GM21390 (cell line): Measurements from ENCODE around the gene EREG.

Experiments
- ATAC-seq: cut with Tn5 transposase; IDR thresholded peaks from one replicate; pipeline ENCODE4 v1.9.1; 2021; ENCODE audit not compliant: unreplicated experiment

EREG gene, protein sequence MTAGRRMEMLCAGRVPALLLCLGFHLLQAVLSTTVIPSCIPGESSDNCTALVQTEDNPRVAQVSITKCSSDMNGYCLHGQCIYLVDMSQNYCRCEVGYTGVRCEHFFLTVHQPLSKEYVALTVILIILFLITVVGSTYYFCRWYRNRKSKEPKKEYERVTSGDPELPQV

DNA sequence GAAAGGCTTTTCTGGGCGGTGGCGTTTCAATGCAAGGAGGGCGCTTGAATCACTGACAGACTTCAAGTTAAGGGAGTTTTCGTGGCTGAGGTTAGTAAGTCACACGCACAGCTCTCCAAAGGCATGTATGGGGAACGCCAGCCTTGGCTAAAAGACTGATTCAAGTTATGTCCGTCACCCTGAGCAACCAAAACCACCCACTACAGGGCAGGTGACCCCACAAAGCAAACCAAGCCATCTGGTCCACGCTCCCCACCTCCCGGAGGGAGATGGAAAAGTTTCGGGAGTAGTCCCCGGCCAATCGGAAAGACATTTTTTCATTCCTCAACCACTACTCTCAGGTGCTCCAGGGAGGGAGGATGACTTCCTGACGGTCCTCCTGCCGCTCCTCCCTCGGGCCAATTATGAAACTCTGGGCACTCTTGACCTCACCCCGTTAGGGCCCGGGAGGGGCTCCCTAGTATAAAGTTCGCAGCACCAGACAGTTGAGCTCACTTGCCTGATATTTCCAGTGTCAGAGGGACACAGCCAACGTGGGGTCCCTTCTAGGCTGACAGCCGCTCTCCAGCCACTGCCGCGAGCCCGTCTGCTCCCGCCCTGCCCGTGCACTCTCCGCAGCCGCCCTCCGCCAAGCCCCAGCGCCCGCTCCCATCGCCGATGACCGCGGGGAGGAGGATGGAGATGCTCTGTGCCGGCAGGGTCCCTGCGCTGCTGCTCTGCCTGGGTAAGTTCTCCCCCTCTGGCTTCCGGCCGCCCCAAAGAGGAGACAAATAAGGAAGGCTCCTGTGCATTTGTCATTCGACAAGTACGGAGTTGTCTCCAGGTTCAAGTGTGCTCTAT lies at the start of gene EREG:
EREG (plus strand) TSS at position 494 of the 840 bp plus-strand sequence; CDS start at position 658, 164 bp downstream.
- peak; percentile 38 for ATAC-seq

DNA sequence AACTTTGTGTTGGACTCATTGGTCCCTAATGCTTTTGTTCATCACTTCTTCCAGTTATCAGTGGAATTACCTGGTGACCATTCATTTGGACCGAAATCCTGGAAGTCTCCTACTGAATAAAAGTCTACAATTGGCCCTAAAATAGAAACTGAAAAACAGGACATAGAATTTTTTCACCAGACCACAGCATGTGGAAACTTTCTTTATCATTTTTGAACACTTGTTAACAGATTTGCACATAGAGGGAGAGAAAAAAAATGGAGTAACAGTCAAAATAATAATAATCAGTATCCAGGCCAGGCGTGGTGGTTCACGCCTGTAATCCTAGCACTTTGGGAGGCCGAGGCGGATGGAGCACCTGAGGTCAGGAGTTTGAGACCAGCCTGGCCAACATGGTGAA lies 49.6 kb upstream of the EREG start:
- ATAC-seq = no peak

DNA sequence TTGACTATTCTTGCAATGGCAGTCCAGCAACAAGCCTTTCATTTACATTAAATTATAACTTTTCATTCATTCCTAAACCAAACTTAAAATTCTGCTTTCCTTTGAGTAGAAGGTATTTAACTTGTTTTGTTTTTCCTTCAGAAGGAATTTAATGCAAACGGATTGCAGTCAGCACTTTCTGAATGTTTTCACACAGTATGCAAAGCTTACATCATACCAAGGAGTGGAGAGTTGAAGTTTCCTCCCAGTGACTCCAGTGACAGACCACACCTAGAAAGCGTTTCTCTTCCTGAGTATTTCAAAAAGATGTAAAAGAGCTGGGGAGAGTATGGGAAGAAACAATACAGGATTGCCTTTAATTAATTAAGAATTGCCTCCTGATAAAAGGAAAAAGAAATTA lies 48.5 kb upstream of the EREG start:
- no peak for ATAC-seq

DNA sequence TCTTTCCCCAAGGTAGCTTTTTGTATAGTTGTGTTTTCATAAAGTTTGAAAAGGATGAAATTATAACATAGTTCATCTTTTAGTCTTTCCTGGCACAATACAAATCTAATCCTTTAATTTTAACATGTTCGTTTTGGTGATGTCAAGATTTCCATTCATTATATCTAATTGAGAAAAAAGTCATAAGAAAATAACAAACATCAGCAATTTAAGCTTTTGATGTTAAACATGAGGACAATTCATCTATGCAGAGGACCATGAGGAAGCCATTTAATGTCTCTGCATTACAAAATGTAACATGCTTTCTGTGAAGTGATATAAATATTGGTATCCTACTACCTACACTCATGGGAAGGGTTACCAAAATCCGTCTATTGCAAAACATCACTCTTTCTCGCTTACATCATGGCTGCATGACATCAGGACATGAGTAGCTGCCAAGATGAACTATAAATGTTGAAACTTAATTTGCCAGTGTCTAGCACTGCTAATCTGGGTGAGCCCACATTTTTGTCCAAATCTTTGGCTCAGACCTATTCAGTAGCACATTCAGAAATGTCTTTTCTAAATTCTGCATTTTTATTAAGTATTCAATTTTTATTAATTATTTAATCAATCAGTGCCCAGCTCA lies 47.2 kb upstream of the EREG start:
- ATAC-seq = no peak

DNA sequence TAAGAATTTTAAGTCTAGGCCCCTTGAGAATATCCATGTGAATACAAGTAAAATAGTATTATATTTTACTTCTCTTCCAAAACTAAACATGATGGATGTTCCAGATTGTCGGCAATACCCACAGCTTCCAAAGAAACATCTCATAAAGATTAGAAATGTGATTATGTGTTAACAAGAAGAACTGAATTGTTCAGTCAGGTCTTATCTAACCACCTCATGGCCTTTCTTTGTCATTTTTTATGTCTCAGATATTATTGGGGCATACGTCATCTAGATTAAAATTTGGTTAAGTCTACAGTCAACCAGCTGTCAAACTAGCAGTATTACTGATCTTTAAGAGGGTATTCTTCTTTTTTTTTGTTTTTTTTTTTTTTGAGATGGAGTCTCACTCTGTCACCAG lies 46.7 kb upstream of the EREG start:
- ATAC-seq = no peak

GRCh38 chr4:74319470-74319869 lies 45.5 kb upstream of the EREG start:
- no peak for ATAC-seq

GRCh38 chr4:74320559-74321118 lies 44.3 kb upstream of the EREG start:
- ATAC-seq = peak; percentile 88

GRCh38 chr4:74322301-74322700 lies 42.6 kb upstream of the EREG start:
- no peak for ATAC-seq

GRCh38 chr4:74323663-74324062 lies 41.3 kb upstream of the EREG start:
- ATAC-seq = no peak

- ATAC-seq = no peak
Measured at GRCh38 chr4:74324262-74324661, 40.7 kb upstream of the EREG start.

GRCh38 chr4:74325886-74326285 lies 39.1 kb upstream of the EREG start:
- no peak for ATAC-seq

- ATAC-seq = no peak
Measured at GRCh38 chr4:74327762-74328161, 37.2 kb upstream of the EREG start.

- no peak for ATAC-seq
Measured at GRCh38 chr4:74328501-74328900, 36.4 kb upstream of the EREG start.

DNA sequence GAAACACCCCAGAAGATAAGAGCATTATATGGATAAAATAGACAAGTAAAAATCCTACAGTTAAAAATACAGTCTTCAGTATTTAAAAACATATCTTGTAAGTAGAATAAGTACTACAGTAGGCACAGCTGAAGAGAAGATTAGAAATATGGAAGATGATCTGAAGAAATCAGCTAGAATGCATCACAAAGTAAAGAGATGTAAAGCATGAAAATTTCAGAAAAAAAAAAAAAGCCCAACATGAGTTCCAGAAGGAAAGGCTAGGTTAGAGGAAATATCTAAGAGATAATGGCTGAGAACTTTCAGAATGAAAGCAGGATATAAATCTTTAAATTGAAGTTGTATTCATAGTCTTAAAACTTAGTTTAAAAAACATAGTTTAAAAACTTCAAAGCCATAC lies 35.6 kb upstream of the EREG start:
- no peak for ATAC-seq

GRCh38 chr4:74330295-74330750 lies 34.6 kb upstream of the EREG start:
- ATAC-seq = no peak

DNA sequence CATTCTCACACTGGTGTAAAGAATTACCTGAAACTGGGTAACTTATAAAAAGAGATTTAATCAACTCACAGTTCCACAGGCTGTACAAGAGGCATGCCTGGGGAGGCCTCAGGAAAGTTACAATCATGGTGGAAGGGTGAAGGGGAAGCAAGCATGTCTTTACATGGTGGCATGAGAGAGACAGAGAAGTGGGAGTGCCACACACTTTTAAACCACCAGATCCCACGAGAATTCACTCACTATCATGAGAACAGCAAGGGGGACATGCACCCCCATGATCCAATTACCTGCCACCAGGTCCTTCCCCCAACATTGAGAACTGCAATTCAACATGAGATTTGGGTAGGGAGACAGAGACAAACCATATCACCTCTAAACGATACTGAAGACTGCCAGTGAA lies 33.7 kb upstream of the EREG start:
- ATAC-seq = no peak

DNA sequence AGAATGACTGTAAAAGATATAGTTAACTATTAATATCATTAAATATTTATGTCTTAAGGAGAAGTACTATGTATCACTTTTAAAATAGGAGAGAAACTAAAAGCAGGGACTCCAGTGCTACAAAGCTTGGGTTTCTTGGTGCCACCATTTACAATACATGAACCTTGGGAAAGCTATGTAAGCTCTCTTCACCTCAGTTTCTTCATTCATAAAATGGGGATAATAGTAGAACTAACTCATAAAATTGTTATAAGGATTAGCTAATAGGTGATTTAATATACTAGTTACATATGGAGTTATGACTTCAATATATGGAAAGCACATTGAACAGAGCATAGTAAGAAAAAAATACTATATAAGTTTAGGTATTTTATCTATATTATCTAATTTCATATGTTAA lies 33.0 kb upstream of the EREG start:
- no peak for ATAC-seq

DNA sequence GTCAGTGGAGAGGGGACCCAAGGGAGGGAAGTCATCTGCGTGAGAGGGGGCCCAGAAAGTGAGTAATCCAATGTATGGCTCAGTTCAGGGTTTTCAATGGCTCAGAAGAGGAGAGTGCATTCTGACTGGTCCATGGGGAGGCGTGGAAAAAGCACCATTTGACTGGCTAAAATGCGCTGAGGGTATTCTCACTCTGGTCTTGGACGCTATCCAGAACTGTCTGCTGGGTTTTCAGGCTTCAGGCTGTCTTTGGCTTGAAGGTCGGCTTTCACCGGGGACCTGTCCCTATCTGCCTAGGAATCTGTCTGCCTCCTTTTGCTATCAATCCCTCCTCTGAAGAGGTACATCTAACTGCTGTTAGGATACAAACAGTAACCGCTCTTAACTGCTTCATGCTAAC lies 30.3 kb upstream of the EREG start:
- no peak for ATAC-seq

GRCh38 chr4:74335341-74336021 lies 29.5 kb upstream of the EREG start:
- peak; percentile 82 for ATAC-seq

DNA sequence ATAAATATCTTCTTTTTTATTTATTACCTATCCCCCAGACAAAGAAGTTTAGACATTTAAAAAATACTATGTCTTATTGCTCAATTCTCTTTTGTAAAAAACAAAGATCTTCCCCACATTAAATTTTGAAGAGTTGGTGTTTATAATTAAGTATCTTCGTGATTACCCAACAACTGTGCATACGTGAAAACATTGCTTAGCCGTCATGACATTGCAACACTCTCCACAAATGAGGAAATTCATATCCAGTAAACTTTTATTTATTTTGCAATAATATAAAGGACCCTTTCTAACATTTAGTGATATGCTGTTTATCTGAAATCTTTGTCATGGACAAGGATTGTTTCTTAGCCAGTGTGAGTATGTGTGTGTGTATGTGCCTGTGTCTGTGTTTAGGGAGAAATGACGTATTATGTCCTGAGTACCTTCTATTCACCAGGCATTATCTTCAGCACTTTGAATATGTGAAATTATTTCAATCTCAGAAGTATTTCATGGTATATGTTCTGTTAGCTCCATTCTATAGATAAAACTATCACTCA lies 26.1 kb upstream of the EREG start:
- ATAC-seq = no peak

DNA sequence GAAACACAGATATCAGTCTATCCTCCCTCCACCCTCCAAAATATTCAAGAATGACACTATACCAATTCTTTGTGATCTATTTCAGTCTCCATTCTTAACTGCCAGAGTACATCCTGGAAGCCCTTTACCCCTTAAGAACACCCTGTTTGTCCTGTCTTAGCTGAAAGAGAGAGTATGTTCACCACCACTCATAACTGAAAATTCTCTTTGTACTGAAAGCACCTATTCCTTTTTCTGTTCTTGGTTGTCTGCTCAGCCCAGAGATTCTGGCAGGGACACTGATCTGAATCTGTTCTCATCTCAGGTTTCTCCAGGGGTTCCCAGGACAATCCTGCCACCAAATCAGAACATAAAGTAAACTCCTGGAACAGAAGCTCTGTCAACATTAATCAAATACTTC lies 25.4 kb upstream of the EREG start:
- ATAC-seq = peak; percentile 72
